ENCODE measurements around the gene CDC27. TPM values are rescaled to one million over a fixed set of nuclear protein-coding genes. Genes with fewer than 3 reads are reported as not detected.

Gene CDC27
- total and polyA plus RNA-seq, 5 donors from 2014 or later = 63.5 to 114 (median 95.5) TPM

DNA sequence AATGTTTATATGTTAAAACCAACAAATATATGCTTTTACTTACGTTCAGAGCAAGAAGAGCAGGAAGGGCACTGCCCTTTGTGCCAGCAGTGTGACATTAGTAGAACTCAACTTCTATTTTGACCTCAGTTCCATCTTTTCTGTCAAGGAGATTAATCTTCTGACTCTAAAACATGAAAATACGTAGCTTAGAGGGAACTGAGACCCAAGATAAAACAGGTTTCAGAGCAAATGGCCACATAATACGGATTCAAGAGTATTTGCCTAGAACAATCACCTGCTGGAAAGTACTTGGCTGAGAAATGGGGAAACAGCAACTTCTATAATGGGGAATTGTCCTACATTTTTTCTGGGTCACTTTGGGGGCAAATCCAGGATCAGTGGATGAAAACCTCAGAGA lies 42.2 kb upstream of the CDC27 start:
- no peaks in the 10 kb centered on the region for H3K9me3 Mint-ChIP-seq
- peaks cover 5% of the 10 kb centered on the region for H3K27me3 Mint-ChIP-seq
- Histone ChIP-seq H3K36me3 (ENCODE audit: control insufficient read depth, insufficient read depth, low read length) (no peaks in the 10 kb centered on the region), H3K9me3 (ENCODE audit: control insufficient read depth in 2 of 2, low read length in 2 of 2) (no peaks in the 10 kb centered on the region), H3K4me1 (ENCODE audit: control insufficient read depth, insufficient read depth, low read length, poor library complexity, severe bottlenecking) (peaks cover 3% of the 10 kb centered on the region), H3K27ac (ENCODE audit: insufficient read depth, low read length, poor library complexity, severe bottlenecking) (no peak overlapping the region), H3K4me3 (ENCODE audit: low read depth, low read length) (no peak overlapping the region), H3K27me3 (ENCODE audit: control insufficient read depth, insufficient read depth, low read length) (no peaks in the 10 kb centered on the region)
- no peaks in the 10 kb centered on the region for H3K36me3 Mint-ChIP-seq
- H3K27ac Mint-ChIP-seq = peak overlapping the region in 1 of 3 donors; percentile 29
- peaks cover 0 to 13% (median 11%) of the 10 kb centered on the region in 4 donors for H3K4me1 Mint-ChIP-seq
- no peak overlapping the region for H3K4me3 Mint-ChIP-seq
- ATAC-seq (ENCODE audit: low read depth in 2 of 2) (no peak), DNase-seq (no peak)

DNA sequence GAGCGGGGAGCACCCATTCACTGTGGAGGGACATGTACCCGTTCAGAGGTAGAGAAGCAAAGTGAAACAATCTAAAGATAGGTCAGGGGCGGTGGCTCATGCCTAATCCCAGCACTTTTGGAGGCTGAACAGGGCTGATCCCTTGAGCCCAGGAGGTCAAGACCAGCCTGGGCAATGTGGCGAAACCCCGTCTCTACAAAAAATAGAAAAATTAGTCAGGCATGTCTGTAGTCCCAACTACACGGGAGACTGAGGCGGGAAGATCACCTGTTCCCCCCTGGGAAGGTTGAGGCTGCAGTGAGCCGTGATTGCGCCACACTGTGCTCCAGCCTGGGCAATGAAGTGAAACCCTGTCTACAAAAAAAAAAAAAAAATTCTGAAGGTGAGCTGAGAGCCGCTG lies 41.8 kb upstream of the CDC27 start:
- Histone ChIP-seq H3K4me1 (ENCODE audit: control insufficient read depth, insufficient read depth, low read length, poor library complexity, severe bottlenecking) (peaks cover 3% of the 10 kb centered on the region), H3K27ac (ENCODE audit: insufficient read depth, low read length, poor library complexity, severe bottlenecking) (no peak overlapping the region), H3K9me3 (ENCODE audit: control insufficient read depth in 2 of 2, low read length in 2 of 2) (no peaks in the 10 kb centered on the region), H3K4me3 (ENCODE audit: low read depth, low read length) (no peak overlapping the region), H3K27me3 (ENCODE audit: control insufficient read depth, insufficient read depth, low read length) (no peaks in the 10 kb centered on the region), H3K36me3 (ENCODE audit: control insufficient read depth, insufficient read depth, low read length) (no peaks in the 10 kb centered on the region)
- H3K27me3 Mint-ChIP-seq = peaks cover 5% of the 10 kb centered on the region
- no peaks in the 10 kb centered on the region for H3K36me3 Mint-ChIP-seq
- peak overlapping the region in 1 of 3 donors; percentile 61 for H3K27ac Mint-ChIP-seq
- H3K4me3 Mint-ChIP-seq = no peak overlapping the region
- ATAC-seq (ENCODE audit: low read depth in 2 of 2) (no peak), DNase-seq (no peak)
- H3K4me1 Mint-ChIP-seq = peaks cover 0 to 13% (median 11%) of the 10 kb centered on the region in 4 donors
- H3K9me3 Mint-ChIP-seq = no peaks in the 10 kb centered on the region

- peak overlapping the region; percentile 73 for H3K4me3 ChIP-seq (ENCODE audit: low read depth, low read length)
- Mint-ChIP-seq H3K9me3 (no peaks in the 10 kb centered on the region), H3K27me3 (peaks cover 5% of the 10 kb centered on the region), H3K27ac (peak overlapping the region in 2 of 3 donors; percentile 50 to 90), H3K4me1 (peaks cover 0 to 13% (median 11%) of the 10 kb centered on the region in 4 donors), H3K36me3 (no peaks in the 10 kb centered on the region), H3K4me3 (peak overlapping the region in 2 of 4 donors; percentile 67 to 72)
- peak; percentile 74 to 85 for ATAC-seq (ENCODE audit: low read depth in 2 of 2)
- H3K9me3 ChIP-seq (ENCODE audit: control insufficient read depth in 2 of 2, low read length in 2 of 2) = no peaks in the 10 kb centered on the region
- H3K4me1 ChIP-seq (ENCODE audit: control insufficient read depth, insufficient read depth, low read length, poor library complexity, severe bottlenecking) = peaks cover 3% of the 10 kb centered on the region
- DNase-seq = peak; percentile 38 to 79 (median 54)
- H3K36me3 ChIP-seq (ENCODE audit: control insufficient read depth, insufficient read depth, low read length) = no peaks in the 10 kb centered on the region
- H3K27ac ChIP-seq (ENCODE audit: insufficient read depth, low read length, poor library complexity, severe bottlenecking) = no peak overlapping the region
- H3K27me3 ChIP-seq (ENCODE audit: control insufficient read depth, insufficient read depth, low read length) = no peaks in the 10 kb centered on the region
Measured at GRCh38 chr17:47229535-47230443, 40.7 kb upstream of the CDC27 start.

GRCh38 chr17:47227862-47228261 lies 38.8 kb upstream of the CDC27 start:
- Mint-ChIP-seq H3K27ac (no peak overlapping the region), H3K9me3 (no peaks in the 10 kb centered on the region), H3K4me3 (no peak overlapping the region), H3K36me3 (no peaks in the 10 kb centered on the region), H3K4me1 (peaks cover 0 to 13% (median 11%) of the 10 kb centered on the region in 4 donors), H3K27me3 (peaks cover 5% of the 10 kb centered on the region)
- Histone ChIP-seq H3K4me1 (ENCODE audit: control insufficient read depth, insufficient read depth, low read length, poor library complexity, severe bottlenecking) (peaks cover 3% of the 10 kb centered on the region), H3K9me3 (ENCODE audit: control insufficient read depth in 2 of 2, low read length in 2 of 2) (no peaks in the 10 kb centered on the region), H3K4me3 (ENCODE audit: low read depth, low read length) (no peak overlapping the region), H3K27ac (ENCODE audit: insufficient read depth, low read length, poor library complexity, severe bottlenecking) (no peak overlapping the region), H3K27me3 (ENCODE audit: control insufficient read depth, insufficient read depth, low read length) (no peaks in the 10 kb centered on the region), H3K36me3 (ENCODE audit: control insufficient read depth, insufficient read depth, low read length) (no peaks in the 10 kb centered on the region)
- ATAC-seq (ENCODE audit: low read depth in 2 of 2) (no peak), DNase-seq (no peak)

DNA sequence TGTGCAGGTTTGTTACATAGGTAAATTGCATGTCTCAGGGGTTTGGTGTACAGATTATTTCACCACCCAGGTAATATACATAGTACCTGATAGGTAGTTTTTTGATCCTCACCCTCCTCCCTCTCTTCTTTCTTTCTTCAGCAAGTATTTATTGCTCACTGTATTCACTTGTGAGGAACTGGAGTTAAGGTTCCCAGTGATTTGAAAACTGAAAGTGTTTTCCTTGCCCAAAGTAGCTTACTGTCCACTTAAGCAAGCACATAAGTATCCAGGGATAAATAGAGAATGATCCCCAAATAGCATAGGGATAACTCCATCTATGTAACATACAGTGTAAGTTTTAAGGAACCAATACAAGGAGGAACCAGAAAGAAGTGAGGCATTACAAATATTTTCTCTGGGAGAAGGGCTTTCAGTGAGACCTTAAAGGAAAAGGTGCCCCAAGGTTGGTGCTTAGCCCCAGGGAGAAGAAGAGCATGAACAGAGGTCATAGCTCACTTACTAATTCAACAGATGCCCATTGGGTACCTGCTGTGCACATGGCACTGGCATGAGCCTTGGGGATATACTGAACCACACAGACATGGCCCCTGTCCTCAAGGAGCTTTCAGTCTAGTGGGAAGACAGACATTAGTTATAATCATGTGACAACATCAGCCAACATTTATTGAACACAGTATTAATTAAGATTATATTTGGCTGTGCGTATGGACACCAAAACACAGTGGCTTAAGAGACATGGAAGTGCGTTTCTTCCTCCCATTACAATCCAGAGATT lies 37.0 kb upstream of the CDC27 start:
- no peaks in the 10 kb centered on the region for H3K9me3 ChIP-seq (ENCODE audit: control insufficient read depth in 2 of 2, low read length in 2 of 2)
- H3K4me1 Mint-ChIP-seq = peaks cover 0 to 16% (median 12%) of the 10 kb centered on the region in 4 donors
- no peak overlapping the region for H3K27ac ChIP-seq (ENCODE audit: insufficient read depth, low read length, poor library complexity, severe bottlenecking)
- peaks cover 5% of the 10 kb centered on the region for H3K27me3 Mint-ChIP-seq
- no peaks in the 10 kb centered on the region for H3K27me3 ChIP-seq (ENCODE audit: control insufficient read depth, insufficient read depth, low read length)
- peak overlapping the region in 1 of 3 donors; percentile 46 for H3K27ac Mint-ChIP-seq
- H3K36me3 ChIP-seq (ENCODE audit: control insufficient read depth, insufficient read depth, low read length) = no peaks in the 10 kb centered on the region
- H3K4me1 ChIP-seq (ENCODE audit: control insufficient read depth, insufficient read depth, low read length, poor library complexity, severe bottlenecking) = peaks cover 3% of the 10 kb centered on the region
- no peak overlapping the region for H3K4me3 Mint-ChIP-seq
- peaks cover 0 to 1% (median 0%) of the 10 kb centered on the region in 7 donors for H3K9me3 Mint-ChIP-seq
- no peak for DNase-seq
- no peak overlapping the region for H3K4me3 ChIP-seq (ENCODE audit: low read depth, low read length)
- no peak for ATAC-seq (ENCODE audit: low read depth in 2 of 2)
- no peaks in the 10 kb centered on the region for H3K36me3 Mint-ChIP-seq

DNA sequence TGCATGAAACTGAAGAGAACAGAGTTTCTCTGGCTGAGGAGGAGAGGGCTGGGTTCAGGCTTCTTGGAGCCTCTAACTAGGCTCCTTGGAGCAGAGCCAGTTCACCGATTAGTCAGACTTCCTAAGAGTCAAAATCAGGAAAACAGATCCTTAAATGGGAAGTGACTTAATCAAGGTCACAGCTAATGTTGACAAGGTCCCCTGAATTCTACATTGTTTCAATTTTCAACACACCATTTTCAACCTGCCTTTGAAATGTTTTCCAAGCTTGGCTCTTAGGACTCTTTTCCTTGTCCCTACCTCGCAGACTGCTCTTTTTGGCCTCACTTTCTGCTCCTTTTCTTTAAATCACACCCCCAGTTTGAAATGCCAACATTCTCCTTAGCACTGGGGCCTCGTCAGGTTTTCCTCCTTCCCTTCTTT lies 36.4 kb upstream of the CDC27 start:
- Mint-ChIP-seq H3K4me3 (no peak overlapping the region), H3K27ac (peak overlapping the region in 1 of 3 donors; percentile 46), H3K4me1 (peaks cover 0 to 21% (median 13%) of the 10 kb centered on the region in 4 donors), H3K27me3 (peaks cover 5% of the 10 kb centered on the region), H3K9me3 (peaks cover 0 to 1% (median 0%) of the 10 kb centered on the region in 7 donors), H3K36me3 (no peaks in the 10 kb centered on the region)
- H3K27me3 ChIP-seq (ENCODE audit: control insufficient read depth, insufficient read depth, low read length) = no peaks in the 10 kb centered on the region
- no peak overlapping the region for H3K27ac ChIP-seq (ENCODE audit: insufficient read depth, low read length, poor library complexity, severe bottlenecking)
- ATAC-seq (ENCODE audit: low read depth in 2 of 2) = no peak
- no peaks in the 10 kb centered on the region for H3K36me3 ChIP-seq (ENCODE audit: control insufficient read depth, insufficient read depth, low read length)
- DNase-seq = no peak
- H3K9me3 ChIP-seq (ENCODE audit: control insufficient read depth in 2 of 2, low read length in 2 of 2) = no peaks in the 10 kb centered on the region
- no peak overlapping the region for H3K4me3 ChIP-seq (ENCODE audit: low read depth, low read length)
- H3K4me1 ChIP-seq (ENCODE audit: control insufficient read depth, insufficient read depth, low read length, poor library complexity, severe bottlenecking) = peaks cover 9% of the 10 kb centered on the region

DNA sequence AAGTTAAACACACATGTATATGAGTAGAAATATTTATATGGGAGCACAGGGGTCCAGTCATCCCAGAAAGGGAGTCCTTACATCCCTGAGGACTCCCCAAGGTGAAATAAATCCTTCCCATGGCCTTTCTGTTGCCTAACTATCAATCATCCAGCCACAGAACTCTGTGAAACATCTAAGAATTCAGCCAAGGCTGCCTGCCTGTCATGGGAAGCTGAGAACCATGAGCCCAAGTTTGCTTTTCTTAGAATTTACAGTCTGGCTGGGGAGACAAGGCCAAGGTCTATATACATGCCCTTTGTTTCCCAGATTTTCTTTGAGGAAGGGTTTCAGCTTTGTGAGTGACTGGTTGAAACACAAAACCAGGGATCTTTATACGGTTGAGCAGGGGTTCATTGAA lies 35.9 kb upstream of the CDC27 start:
- no peak overlapping the region for H3K4me3 Mint-ChIP-seq
- H3K27ac ChIP-seq (ENCODE audit: insufficient read depth, low read length, poor library complexity, severe bottlenecking) = no peak overlapping the region
- no peaks in the 10 kb centered on the region for H3K36me3 ChIP-seq (ENCODE audit: control insufficient read depth, insufficient read depth, low read length)
- H3K27ac Mint-ChIP-seq = no peak overlapping the region
- H3K36me3 Mint-ChIP-seq = no peaks in the 10 kb centered on the region
- DNase-seq (no peak), ATAC-seq (ENCODE audit: low read depth in 2 of 2) (no peak)
- H3K4me1 ChIP-seq (ENCODE audit: control insufficient read depth, insufficient read depth, low read length, poor library complexity, severe bottlenecking) = peaks cover 10% of the 10 kb centered on the region
- H3K4me1 Mint-ChIP-seq = peaks cover 0 to 22% (median 12%) of the 10 kb centered on the region in 4 donors
- no peak overlapping the region for H3K4me3 ChIP-seq (ENCODE audit: low read depth, low read length)
- no peaks in the 10 kb centered on the region for H3K27me3 ChIP-seq (ENCODE audit: control insufficient read depth, insufficient read depth, low read length)
- peaks cover 0 to 1% (median 0%) of the 10 kb centered on the region in 7 donors for H3K9me3 Mint-ChIP-seq
- H3K9me3 ChIP-seq (ENCODE audit: control insufficient read depth in 2 of 2, low read length in 2 of 2) = no peaks in the 10 kb centered on the region
- H3K27me3 Mint-ChIP-seq = peaks cover 5% of the 10 kb centered on the region

Measured in CD4-positive, CD25-positive, alpha-beta regulatory T cell (primary cell).